ENCODE data around the gene ZDHHC21. TPM values are rescaled to one million over a fixed set of nuclear protein-coding genes. Genes with fewer than 3 reads are reported as not detected.

The ZDHHC21 gene
- total RNA-seq, 2 donors from 2014 or later = 11.4 to 18.7 TPM

- Histone ChIP-seq H3K9me3 (no peaks in the 10 kb centered on the region), H3K27ac (no peak overlapping the region), H3K36me3 (peaks cover 5% of the 10 kb centered on the region), H3K27me3 (replicated peaks; ENCODE audit: insufficient read depth) (no peaks in the 10 kb centered on the region), H3K4me1 (ENCODE audit: control insufficient read depth in 1 of 2, low read depth in 2 of 2) (no peaks in the 10 kb centered on the region), H3K4me3 (no peak overlapping the region)
- DNase-seq (ENCODE audit: low spot score) = no peak
- TF ChIP-seq CTCF (IDR thresholded peaks at IDR 0.05) = peak; percentile 46
- ATAC-seq (ENCODE audit: insufficient number of reproducible peaks, low FRiP score, low read depth) = no peak
Measured at GRCh38 chr9:14616188-14616982, 76.8 kb downstream of the ZDHHC21 start.

- H3K4me3 ChIP-seq = no peak overlapping the region
- TF ChIP-seq CTCF (IDR thresholded peaks at IDR 0.05) = no peak
- no peak overlapping the region for H3K27ac ChIP-seq
- H3K36me3 ChIP-seq = no peaks in the 10 kb centered on the region
- DNase-seq (ENCODE audit: low spot score) (no peak), ATAC-seq (ENCODE audit: insufficient number of reproducible peaks, low FRiP score, low read depth) (no peak)
- H3K4me1 ChIP-seq (ENCODE audit: control insufficient read depth in 1 of 2, low read depth in 2 of 2) = no peaks in the 10 kb centered on the region
- no peaks in the 10 kb centered on the region for H3K27me3 ChIP-seq (replicated peaks; ENCODE audit: insufficient read depth)
- no peaks in the 10 kb centered on the region for H3K9me3 ChIP-seq
Measured at GRCh38 chr9:14608540-14608939, 84.7 kb downstream of the ZDHHC21 start.

GRCh38 chr9:14597171-14597799 lies 95.9 kb downstream of the ZDHHC21 start:
- DNase-seq (ENCODE audit: low spot score) (no peak), ATAC-seq (ENCODE audit: insufficient number of reproducible peaks, low FRiP score, low read depth) (no peak)
- H3K9me3 ChIP-seq = peaks cover 6% of the 10 kb centered on the region
- H3K27me3 ChIP-seq (replicated peaks; ENCODE audit: insufficient read depth) = no peaks in the 10 kb centered on the region
- peaks cover 7% of the 10 kb centered on the region for H3K36me3 ChIP-seq
- H3K4me3 ChIP-seq = no peak overlapping the region
- no peak for TF ChIP-seq CTCF (IDR thresholded peaks at IDR 0.05)
- H3K27ac ChIP-seq = no peak overlapping the region
- H3K4me1 ChIP-seq (ENCODE audit: control insufficient read depth in 1 of 2, low read depth in 2 of 2) = no peaks in the 10 kb centered on the region

- ATAC-seq (ENCODE audit: insufficient number of reproducible peaks, low FRiP score, low read depth) (no peak), DNase-seq (ENCODE audit: low spot score) (no peak)
- Histone ChIP-seq H3K4me3 (no peak overlapping the region), H3K27me3 (replicated peaks; ENCODE audit: insufficient read depth) (no peaks in the 10 kb centered on the region), H3K9me3 (peaks cover 3% of the 10 kb centered on the region), H3K36me3 (peaks cover 7% of the 10 kb centered on the region), H3K27ac (no peak overlapping the region), H3K4me1 (ENCODE audit: control insufficient read depth in 1 of 2, low read depth in 2 of 2) (no peaks in the 10 kb centered on the region)
- no peak for TF ChIP-seq CTCF (IDR thresholded peaks at IDR 0.05)
Measured at GRCh38 chr9:14593406-14593805, 99.8 kb downstream of the ZDHHC21 start.

- peaks cover 4% of the 10 kb centered on the region for H3K36me3 ChIP-seq
- H3K27me3 ChIP-seq (replicated peaks; ENCODE audit: insufficient read depth) = no peaks in the 10 kb centered on the region
- H3K27ac ChIP-seq = no peak overlapping the region
- ATAC-seq (ENCODE audit: insufficient number of reproducible peaks, low FRiP score, low read depth) = no peak
- no peak for TF ChIP-seq CTCF (IDR thresholded peaks at IDR 0.05)
- H3K4me1 ChIP-seq (ENCODE audit: control insufficient read depth in 1 of 2, low read depth in 2 of 2) = no peaks in the 10 kb centered on the region
- peaks cover 3% of the 10 kb centered on the region for H3K9me3 ChIP-seq
- DNase-seq (ENCODE audit: low spot score) = no peak
- no peak overlapping the region for H3K4me3 ChIP-seq
Measured at GRCh38 chr9:14591411-14591810, 101.8 kb downstream of the ZDHHC21 start.

All from thoracic aorta (tissue), 2 donors.